WTC11 (cell line): Measurements from ENCODE around the gene GALNT15. TPM values are rescaled to one million over a fixed set of nuclear protein-coding genes. Genes with fewer than 3 reads are reported as not detected.

Experiments used
- ATAC-seq: fragments of 200-7000 bp; cut with Tn5 transposase; 2 replicates; pipeline ENCODE4 v1.10.0; 2021; ENCODE audit warnings: mild to moderate bottlenecking, moderate library complexity
- CTCF ChIA-PET: fragments of 300-600 bp; sonication (Branson Sonifier 250); formaldehyde crosslinking; loops from one replicate; lab custom pipeline; 2021; ENCODE audit warnings: antibody characterized with exemption; lab: Charles Lee
- POLR2A ChIA-PET: fragments of 350-600 bp; sonication (Branson Sonifier 250); formaldehyde crosslinking; loops from one replicate; lab custom pipeline; 2021; ENCODE audit warnings: antibody characterized with exemption; lab: Charles Lee
- DNase-seq: peaks from one replicate; pipeline ENCODE4 v3.0.0; 2021; ENCODE audit warnings: low spot score
- H3K27ac Mint-ChIP-seq: 2 replicates; pipeline ENCODE4 v1.8.0; 2021; ENCODE audit warnings: mixed read lengths
- H3K27me3 Mint-ChIP-seq: 2 replicates; pipeline ENCODE4 v1.8.0; 2021; ENCODE audit warnings: low read depth, mild to moderate bottlenecking, moderate library complexity, mixed read lengths
- H3K36me3 Mint-ChIP-seq: 2 replicates; pipeline ENCODE4 v1.8.0; 2021; ENCODE audit warnings: mixed read lengths
- H3K4me1 Mint-ChIP-seq: 2 replicates; pipeline ENCODE4 v1.8.0; 2022; ENCODE audit warnings: mixed read lengths
- H3K4me3 Mint-ChIP-seq: 2 replicates; pipeline ENCODE4 v1.8.0; 2021; ENCODE audit warnings: mild to moderate bottlenecking, moderate library complexity, mixed read lengths
- H3K9me3 Mint-ChIP-seq: 2 replicates; pipeline ENCODE4 v1.8.0; 2021; ENCODE audit warnings: mixed read lengths
- ARID4B ChIP-seq: sonication (generic); formaldehyde crosslinking; IDR thresholded peaks from 2 replicates; pipeline ENCODE4 v1.8.0; 2023; ENCODE audit warnings: missing genetic modification reagents, mild to moderate bottlenecking, borderline replicate concordance
- ATF6 ChIP-seq: sonication (generic); formaldehyde crosslinking; IDR thresholded peaks from 2 replicates; pipeline ENCODE4 v1.8.1; 2023; ENCODE audit warnings: mild to moderate bottlenecking, missing genetic modification reagents
- CBFB ChIP-seq: sonication (generic); formaldehyde crosslinking; IDR thresholded peaks from 2 replicates; pipeline ENCODE4 v1.8.1; 2022; ENCODE audit warnings: mild to moderate bottlenecking, low read depth, missing genetic modification reagents
- CREM ChIP-seq: sonication (generic); formaldehyde crosslinking; IDR thresholded peaks from 2 replicates; pipeline ENCODE4 v1.8.1; 2022; ENCODE audit warnings: mild to moderate bottlenecking, missing genetic modification reagents, moderate library complexity
- E2F1 ChIP-seq: sonication (generic); formaldehyde crosslinking; IDR thresholded peaks from 2 replicates; pipeline ENCODE4 v1.8.0; 2022; ENCODE audit warnings: mild to moderate bottlenecking, missing genetic modification reagents
- ELF4 ChIP-seq: sonication (generic); formaldehyde crosslinking; IDR thresholded peaks from 2 replicates; pipeline ENCODE4 v1.8.1; 2022; ENCODE audit warnings: low read depth, mild to moderate bottlenecking, moderate library complexity, missing genetic modification reagents
- EMX1 ChIP-seq: fragments of 250-450 bp; sonication (Bioruptor Pico); IDR thresholded peaks from 2 replicates; pipeline ENCODE4 v1.8.0; 2021; ENCODE audit warnings: mild to moderate bottlenecking
- ESRRA ChIP-seq: sonication (generic); formaldehyde crosslinking; IDR thresholded peaks from 2 replicates; pipeline ENCODE4 v1.8.1; 2022; ENCODE audit warnings: mild to moderate bottlenecking, missing genetic modification reagents, borderline replicate concordance
- ETV6 ChIP-seq: sonication (generic); formaldehyde crosslinking; IDR thresholded peaks from 2 replicates; pipeline ENCODE4 v1.8.1; 2022; ENCODE audit warnings: mild to moderate bottlenecking, missing genetic modification reagents
- GRHL2 ChIP-seq: fragments of 250-450 bp; sonication (Bioruptor Pico); IDR thresholded peaks from 2 replicates; pipeline ENCODE4 v1.8.0; 2022; ENCODE audit warnings: mild to moderate bottlenecking, moderate library complexity; ENCODE audit not compliant: insufficient replicate concordance, severe bottlenecking
- MYBL2 ChIP-seq: sonication (generic); formaldehyde crosslinking; IDR thresholded peaks from 2 replicates; pipeline ENCODE4 v1.8.1; 2023; ENCODE audit warnings: mild to moderate bottlenecking, moderate library complexity, missing genetic modification reagents
- NFATC4 ChIP-seq: fragments of 250-450 bp; sonication (Bioruptor Pico); IDR thresholded peaks from 2 replicates; pipeline ENCODE4 v1.9.0; 2021; ENCODE audit warnings: mild to moderate bottlenecking
- NFE2L1 ChIP-seq: sonication (generic); formaldehyde crosslinking; IDR thresholded peaks from 2 replicates; pipeline ENCODE4 v1.8.1; 2023; ENCODE audit warnings: missing genetic modification reagents
- PREB ChIP-seq: sonication (generic); formaldehyde crosslinking; IDR thresholded peaks from 2 replicates; pipeline ENCODE4 v1.8.1; 2022; ENCODE audit warnings: mild to moderate bottlenecking, missing genetic modification reagents, moderate library complexity, borderline replicate concordance
- PRRX2 ChIP-seq: fragments of 250-450 bp; sonication (Bioruptor Pico); IDR thresholded peaks from 2 replicates; pipeline ENCODE4 v1.8.0; 2021; ENCODE audit warnings: mild to moderate bottlenecking
- RELA ChIP-seq: sonication (generic); formaldehyde crosslinking; IDR thresholded peaks from 2 replicates; pipeline ENCODE4 v1.8.1; 2022; ENCODE audit warnings: missing genetic modification reagents, mild to moderate bottlenecking, borderline replicate concordance
- TCF7 ChIP-seq: sonication (generic); formaldehyde crosslinking; IDR thresholded peaks from 2 replicates; pipeline ENCODE4 v1.8.0; 2022; ENCODE audit warnings: mild to moderate bottlenecking, low read depth, missing genetic modification reagents, moderate library complexity
- TEAD1 ChIP-seq: sonication (generic); formaldehyde crosslinking; IDR thresholded peaks from 2 replicates; pipeline ENCODE4 v1.8.0; 2022; ENCODE audit warnings: mild to moderate bottlenecking, missing genetic modification reagents
- ZNF121 ChIP-seq: sonication (generic); formaldehyde crosslinking; IDR thresholded peaks from 2 replicates; pipeline ENCODE4 v1.8.0; 2023; ENCODE audit warnings: missing genetic modification reagents
- ZNF219 ChIP-seq: sonication (generic); formaldehyde crosslinking; IDR thresholded peaks from 2 replicates; pipeline ENCODE4 v1.8.0; 2023; ENCODE audit warnings: missing genetic modification reagents, mild to moderate bottlenecking, borderline replicate concordance
- ZNF263 ChIP-seq: sonication (generic); formaldehyde crosslinking; IDR thresholded peaks from 2 replicates; pipeline ENCODE4 v1.8.1; 2022; ENCODE audit warnings: low read depth, mild to moderate bottlenecking, moderate library complexity, missing genetic modification reagents
- total RNA-seq: library from RNA; stranded (reverse); gene quantifications from 3 replicates; pipeline ENCODE4 v1.2.3, GENCODE V29; 2021

The GALNT15 gene
- total RNA-seq, 1 experiment from 2014 or later, result 0.15 TPM

- TF ChIP-seq PREB (CRISPR knock-in tag) (no peak), ATF6 (CRISPR knock-in tag) (no peak), TEAD1 (CRISPR knock-in tag) (no peak), ZNF219 (no peak), NFE2L1 (no peak)
These were observed 6.3 kb upstream of the GALNT15 start (continued) for GRCh38 chr3:16168211-16168610.

- TF ChIP-seq EMX1 (CRISPR knock-in tag) (no peak), TCF7 (CRISPR knock-in tag) (no peak), ZNF263 (no peak), ELF4 (CRISPR knock-in tag) (no peak), NFATC4 (CRISPR knock-in tag) (no peak), CREM (CRISPR knock-in tag) (no peak), ARID4B (CRISPR knock-in tag) (no peak), ATF6 (CRISPR knock-in tag) (no peak), ZNF121 (no peak), MYBL2 (no peak), GRHL2 (CRISPR knock-in tag) (no peak), ESRRA (CRISPR knock-in tag) (no peak), ETV6 (no peak), E2F1 (CRISPR knock-in tag) (no peak), RELA (CRISPR knock-in tag) (no peak), PRRX2 (no peak), CBFB (no peak)
- no peaks in the 10 kb centered on the region for H3K36me3 Mint-ChIP-seq
- H3K27me3 Mint-ChIP-seq, result peaks cover 16% of the 10 kb centered on the region
- no peak overlapping the region for H3K4me3 Mint-ChIP-seq
- ATAC-seq (no peak), DNase-seq (no peak)
- H3K9me3 Mint-ChIP-seq, result peaks cover 30% of the 10 kb centered on the region
- POLR2A ChIA-PET, result no interaction called here
- H3K27ac Mint-ChIP-seq, result no peak overlapping the region
- CTCF ChIA-PET, result no interaction called here
- H3K4me1 Mint-ChIP-seq, result no peaks in the 10 kb centered on the region
These were observed 3.5 kb upstream of the GALNT15 start for GRCh38 chr3:16171009-16171408.
